Limb (tissue), 2 donors: ENCODE results near the gene UBE2Q2.
"Not testable (repeated sequence)": the region's sequence is repeated elsewhere in the genome, so short reads cannot be mapped to it uniquely, and the experiment has no call there.

Experiments
- DNase-seq, 2 donors: peaks; one replicate each; pipeline ENCODE4 v3.0.0-alpha.2; 2016; ENCODE audit errors: extremely low spot score in 2 of 2

Gene UBE2Q2

GRCh38 chr15:75842722-75843677 is at the start of gene UBE2Q2:
TSS of gene UBE2Q2 (plus strand) at chr15:75843447. CDS start at chr15:75843667, 220 bp downstream.
- peak; percentile 64 to 89 for DNase-seq

DNA sequence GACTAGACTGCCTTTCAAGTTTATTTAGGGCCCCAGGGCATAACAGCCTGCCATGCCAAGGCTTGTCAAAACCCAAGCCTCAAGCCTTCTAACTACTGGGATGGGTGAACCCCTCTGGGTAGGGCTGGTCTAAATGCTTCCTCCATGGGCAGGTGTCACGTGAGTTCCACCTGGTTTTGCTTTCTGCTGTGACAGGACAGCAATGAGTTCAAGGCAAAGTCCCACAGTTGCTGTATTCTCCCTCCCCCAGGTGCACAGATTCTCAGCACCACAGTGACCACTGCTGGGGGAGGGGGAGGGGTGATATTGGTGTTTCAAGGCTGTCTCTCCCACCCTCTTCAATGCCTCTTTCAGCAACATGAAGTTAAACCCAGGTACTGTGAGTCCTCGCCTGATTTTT is 46.9 kb upstream of the UBE2Q2 start:
- no peak for DNase-seq

DNA sequence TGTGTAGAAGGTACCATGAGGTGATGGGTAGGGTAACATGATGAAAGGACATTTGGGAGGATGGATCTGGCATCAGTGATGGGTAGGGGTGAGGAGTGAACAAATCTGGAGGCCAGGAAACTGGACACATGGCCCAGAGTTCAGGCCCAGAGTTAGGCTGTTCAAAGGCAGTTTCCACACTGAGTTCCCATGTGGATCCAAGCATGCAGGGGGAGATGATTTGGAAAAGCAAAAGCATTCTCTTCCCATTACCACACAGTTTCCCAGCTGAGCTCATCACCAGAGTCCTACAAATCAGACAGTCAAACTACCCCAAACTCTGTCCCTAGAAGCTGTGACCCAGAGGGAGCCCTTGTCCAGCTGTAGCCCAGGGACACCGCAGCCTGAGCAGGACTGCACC is 46.1 kb upstream of the UBE2Q2 start:
- DNase-seq = not testable (repeated sequence)

GRCh38 chr15:75799190-75799589 is 44.1 kb upstream of the UBE2Q2 start:
- DNase-seq = no peak

- not testable (repeated sequence) for DNase-seq
Observed at GRCh38 chr15:75800409-75800808, 42.8 kb upstream of the UBE2Q2 start.

GRCh38 chr15:75801859-75802593 is 41.2 kb upstream of the UBE2Q2 start:
- DNase-seq = peak; percentile 77 to 90

- DNase-seq = not testable (repeated sequence)
Observed at GRCh38 chr15:75807486-75807885, 35.8 kb upstream of the UBE2Q2 start.

DNA sequence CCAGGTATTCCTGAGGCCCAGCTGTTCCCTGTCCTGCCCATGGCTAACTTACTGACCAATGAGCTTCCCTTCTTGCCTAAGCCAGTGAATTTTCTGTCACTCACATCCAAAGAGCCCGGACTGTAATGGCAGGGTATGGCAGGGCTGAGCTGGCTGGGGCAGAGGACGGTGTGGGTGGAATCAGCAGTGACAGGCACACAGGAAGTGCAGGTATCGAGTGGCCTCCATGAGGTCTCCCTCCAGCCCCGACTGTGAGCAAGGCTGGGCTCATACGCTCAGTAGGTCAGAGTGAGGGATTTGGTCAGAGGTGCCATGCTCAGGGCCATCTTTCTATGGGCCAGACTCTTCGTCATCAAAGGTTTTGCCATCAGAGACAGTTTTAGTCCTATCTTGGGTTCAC is 35.2 kb upstream of the UBE2Q2 start:
- not testable (repeated sequence) for DNase-seq

DNA sequence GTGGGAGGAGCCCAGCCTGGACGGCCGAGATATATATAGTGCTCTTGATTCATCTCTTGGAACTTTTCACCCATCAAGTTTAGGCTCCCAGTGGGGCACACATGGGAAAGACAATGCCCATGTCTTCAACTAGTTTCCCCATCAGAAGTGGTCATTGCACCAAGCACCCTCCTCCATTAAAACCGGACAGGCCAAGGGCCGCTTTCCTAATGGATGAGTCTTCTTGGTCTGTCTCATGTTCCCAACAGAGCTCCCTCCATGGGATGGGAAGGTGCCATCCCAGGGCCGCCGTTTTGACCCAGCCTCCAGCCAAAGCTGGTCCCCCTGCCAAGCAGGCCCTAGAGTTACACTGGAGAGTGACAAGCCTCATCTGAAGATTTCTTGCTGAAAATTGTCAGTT is 34.7 kb upstream of the UBE2Q2 start:
- no peak for DNase-seq

DNA sequence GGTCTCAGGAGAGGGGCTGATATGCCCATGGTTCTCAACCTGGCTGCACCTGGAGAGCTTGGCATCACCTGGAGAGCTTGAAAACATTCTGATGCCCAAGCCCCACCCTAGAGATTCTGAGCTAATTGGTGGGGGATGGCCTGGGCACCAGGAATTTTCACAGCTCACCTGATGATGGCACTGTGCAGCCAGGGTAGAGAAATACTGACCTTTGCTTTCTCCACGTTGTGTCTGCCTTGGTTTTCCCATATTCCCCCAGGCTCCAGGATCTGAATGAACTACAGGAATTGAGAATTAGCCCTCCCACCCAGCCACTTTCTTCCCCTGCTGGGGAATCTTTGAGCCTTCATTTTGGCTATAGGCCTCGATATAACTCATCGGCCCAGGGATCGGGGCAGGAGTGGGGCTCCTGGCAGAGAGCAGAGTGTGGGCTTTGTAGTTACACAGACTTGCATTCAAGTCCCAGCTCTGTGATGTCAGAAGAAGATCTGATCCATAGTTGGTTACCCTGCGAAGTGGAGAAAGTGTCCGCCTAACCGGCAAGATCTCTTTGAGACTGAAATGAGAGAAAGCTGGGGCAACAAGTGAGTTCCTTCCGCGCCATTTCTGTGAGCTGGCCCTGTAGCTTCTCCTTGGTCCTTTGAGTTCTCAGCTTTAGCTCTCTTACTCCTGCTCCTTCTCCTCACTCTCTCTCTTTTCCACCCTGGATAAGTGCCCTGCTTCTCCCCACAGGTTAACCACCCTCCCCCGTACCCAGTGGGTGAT is 33.1 kb upstream of the UBE2Q2 start:
- DNase-seq = no peak

- DNase-seq = no peak
Observed at GRCh38 chr15:75810874-75811498, 32.3 kb upstream of the UBE2Q2 start.

GRCh38 chr15:75811626-75812025 is 31.6 kb upstream of the UBE2Q2 start:
- DNase-seq = no peak

DNA sequence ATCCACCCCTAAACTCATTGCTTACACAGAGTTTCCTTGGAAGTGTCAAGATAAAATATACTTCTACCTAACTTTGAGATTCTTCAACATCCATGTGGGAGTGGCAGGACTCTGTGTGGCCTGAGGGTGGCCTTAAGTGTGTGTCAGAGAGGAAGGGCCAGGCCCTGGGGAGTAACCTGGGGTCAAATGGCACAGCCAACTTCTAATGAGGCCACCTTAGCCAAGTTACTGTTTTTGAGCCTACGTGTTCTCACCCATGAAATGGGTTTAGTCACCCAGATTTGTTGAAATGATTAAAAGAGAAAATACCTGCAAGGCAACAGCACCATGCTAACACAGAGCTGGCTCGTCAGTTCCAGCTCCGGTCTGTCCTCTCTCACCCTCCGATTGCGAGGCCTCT is 28.5 kb upstream of the UBE2Q2 start:
- no peak for DNase-seq

DNA sequence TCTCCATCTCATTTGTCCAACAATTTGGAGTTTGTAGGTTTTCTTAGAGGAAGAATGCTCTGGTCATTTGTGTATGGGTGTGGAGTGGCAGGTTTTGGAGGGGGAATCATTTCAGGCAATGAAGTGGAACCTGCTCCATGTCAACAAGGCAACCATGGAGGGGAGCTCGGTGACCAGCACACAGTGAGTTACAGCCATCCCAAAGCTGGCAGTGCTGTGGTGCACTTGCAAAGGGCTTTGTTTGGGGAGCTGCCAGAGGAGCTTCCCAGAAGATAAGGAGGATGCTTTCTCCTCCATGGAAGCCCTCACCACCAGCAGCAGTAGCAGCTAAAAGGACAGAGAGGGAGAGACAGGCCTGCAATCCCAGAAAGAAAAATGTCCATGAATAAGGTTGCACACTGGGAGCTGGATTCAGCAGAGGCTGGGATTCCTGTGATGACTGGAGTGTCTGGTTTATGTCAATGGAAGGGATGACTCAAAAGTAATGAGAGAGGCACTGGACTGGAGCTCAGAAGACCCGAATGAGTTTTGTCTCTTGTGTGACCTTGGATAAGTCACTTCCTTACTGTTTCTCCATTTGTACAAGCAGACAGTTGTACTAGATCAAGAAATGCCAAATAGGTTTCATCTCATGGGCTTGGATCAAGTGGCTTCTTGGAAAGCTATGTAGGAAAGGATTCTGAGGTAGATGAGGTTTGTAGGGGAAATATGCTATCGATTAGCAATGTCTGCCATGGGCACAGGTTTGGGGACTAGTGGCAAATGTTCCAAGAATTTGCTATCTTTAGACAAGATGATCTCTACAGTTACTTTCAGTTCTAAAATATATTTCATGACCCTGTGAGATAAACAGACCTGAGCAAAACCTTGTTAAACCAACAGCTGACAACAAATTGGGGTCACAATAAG is 27.2 kb upstream of the UBE2Q2 start:
- DNase-seq = no peak

DNA sequence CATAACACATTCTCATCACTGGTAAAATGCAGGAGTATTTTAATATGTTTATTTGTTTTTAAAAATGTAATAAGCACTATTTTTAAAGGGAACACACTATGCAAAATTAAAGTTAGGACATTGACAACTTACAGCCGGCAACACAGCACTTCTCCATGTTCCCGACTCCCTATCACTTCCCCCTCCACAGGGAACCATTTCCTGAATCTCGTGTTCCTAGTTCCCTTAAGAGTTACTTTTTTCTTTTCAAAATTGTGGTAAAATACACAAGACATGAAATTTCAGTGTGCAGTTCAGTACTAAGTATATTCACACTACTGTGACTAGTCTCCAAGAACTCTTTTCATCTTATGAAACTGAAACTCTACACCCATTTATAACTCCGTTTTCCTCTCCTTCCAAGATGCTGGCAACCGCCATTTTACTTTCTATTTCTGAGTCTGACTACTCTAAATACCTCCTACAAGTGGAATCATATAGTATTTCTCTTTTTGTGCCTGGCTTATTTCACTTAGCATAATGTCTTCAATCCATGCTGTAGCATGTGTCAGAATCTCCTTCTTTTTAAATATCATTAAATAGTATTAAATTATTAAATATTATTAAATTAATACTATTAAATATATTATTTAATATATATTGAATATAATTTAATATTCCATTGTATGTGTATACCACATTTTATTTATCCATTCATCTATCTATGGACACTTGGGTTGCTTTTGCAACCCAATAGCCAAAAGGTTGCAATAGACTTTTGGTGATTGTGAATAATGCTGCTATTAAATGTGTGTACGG is 25.9 kb upstream of the UBE2Q2 start:
- DNase-seq = peak in 1 of 2 donors; percentile 19

DNA sequence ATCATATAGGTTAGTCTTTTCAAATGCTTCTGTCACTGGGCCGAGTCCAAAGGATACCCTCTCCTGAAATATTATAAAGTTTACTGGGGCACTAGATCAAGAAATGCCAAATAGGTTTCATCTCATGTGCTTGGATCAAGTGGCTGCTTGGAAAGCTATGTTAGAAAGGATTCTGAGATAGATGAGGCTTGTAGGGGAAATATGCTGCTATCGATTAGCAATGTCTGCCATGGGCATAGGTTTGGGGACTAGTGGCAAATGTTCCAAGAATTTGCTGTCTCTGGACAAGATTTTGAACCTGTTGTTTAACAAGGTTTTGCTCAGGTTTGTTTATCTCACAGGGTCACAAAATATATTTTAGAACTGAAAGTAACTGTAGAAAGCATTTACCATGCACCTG is 23.0 kb upstream of the UBE2Q2 start:
- no peak for DNase-seq

GRCh38 chr15:75821786-75822345 is 21.4 kb upstream of the UBE2Q2 start:
- DNase-seq = no peak

DNA sequence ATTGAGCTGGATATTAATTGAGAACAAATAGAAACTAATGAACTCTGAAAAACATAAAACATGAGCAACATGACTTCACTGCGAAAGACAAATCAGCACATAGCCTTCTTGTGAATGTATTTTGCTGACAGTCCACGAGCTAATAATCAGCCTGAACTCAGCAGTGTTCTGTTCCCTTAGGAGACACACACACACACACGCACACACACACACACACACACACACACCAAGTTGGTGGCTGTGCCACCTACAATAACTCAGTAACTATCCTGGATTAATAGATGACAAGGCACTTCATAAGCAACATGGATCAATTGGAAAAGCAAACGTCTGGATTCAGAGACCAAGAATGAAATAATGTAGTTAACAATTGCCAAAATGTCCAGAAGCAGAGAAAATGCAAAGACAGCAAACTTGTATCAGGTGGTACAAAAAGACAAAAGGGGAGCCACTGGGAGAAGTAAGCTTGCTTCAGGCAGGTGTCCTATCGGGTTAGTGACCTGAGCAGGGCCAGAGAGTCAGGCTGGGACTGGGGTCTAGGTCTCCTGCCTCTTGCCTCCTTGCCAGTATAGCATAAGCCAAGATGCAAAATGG is 20.5 kb upstream of the UBE2Q2 start:
- DNase-seq = no peak
